ENCODE measurements around the gene GPC5.

DNA sequence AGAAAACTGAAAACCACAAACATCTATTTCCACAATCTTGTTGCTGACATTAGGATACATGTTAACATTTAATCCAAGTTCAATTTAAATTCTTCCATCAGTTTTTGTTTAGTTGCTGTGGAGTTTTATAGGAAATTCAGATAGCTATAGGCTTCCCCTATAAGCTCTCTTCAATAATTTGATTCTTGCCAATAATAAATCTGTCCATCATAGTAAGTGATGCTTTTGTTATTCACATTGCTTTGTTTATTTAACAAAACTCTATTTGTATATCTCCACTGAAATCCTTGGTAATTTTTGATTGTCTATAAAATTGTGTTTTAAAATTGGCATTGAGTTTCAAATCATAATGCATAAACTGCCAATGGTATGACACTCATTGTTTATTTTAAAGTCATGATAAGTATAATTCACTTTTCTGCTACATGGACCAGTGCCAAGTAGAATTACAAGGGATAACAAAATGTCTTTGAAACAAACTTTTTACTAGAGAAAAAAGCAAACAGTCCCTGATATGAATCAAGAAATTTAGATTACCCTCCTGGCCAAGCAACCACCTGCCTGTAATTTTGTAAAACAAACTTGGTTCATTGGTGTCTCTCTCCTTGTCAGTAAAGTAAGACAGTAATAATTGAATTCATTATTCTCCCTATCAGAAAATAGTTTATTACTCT is 1250.9 kb downstream of the GPC5 start:
- TF ChIP-seq, protein P1, sequence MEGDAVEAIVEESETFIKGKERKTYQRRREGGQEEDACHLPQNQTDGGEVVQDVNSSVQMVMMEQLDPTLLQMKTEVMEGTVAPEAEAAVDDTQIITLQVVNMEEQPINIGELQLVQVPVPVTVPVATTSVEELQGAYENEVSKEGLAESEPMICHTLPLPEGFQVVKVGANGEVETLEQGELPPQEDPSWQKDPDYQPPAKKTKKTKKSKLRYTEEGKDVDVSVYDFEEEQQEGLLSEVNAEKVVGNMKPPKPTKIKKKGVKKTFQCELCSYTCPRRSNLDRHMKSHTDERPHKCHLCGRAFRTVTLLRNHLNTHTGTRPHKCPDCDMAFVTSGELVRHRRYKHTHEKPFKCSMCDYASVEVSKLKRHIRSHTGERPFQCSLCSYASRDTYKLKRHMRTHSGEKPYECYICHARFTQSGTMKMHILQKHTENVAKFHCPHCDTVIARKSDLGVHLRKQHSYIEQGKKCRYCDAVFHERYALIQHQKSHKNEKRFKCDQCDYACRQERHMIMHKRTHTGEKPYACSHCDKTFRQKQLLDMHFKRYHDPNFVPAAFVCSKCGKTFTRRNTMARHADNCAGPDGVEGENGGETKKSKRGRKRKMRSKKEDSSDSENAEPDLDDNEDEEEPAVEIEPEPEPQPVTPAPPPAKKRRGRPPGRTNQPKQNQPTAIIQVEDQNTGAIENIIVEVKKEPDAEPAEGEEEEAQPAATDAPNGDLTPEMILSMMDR (IDR thresholded peaks at IDR 0.05): no peak
- TF ChIP-seq POLR2A (IDR thresholded peaks at IDR 0.05): no peak
